Stromal cell of bone marrow (primary cell): ENCODE measurements around the gene HTT.

Experiments used
- DNase-seq: peaks from one replicate; pipeline ENCODE4 v3.0.0-alpha.2; 2012; ENCODE audit warnings: low read depth

The HTT gene

DNA sequence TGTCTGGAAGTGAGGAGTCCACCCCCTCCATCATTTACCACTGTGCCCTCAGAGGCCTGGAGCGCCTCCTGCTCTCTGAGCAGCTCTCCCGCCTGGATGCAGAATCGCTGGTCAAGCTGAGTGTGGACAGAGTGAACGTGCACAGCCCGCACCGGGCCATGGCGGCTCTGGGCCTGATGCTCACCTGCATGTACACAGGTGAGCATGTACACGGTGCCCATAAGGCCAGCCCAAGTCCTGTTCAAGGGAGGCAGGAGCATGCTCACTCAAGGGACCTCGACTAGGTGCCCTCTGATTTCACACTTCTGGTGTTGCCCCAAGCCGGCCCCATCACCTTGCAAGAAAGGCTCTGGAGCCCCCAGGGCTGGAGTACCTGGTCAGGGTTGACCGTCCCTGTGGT, 161.1 kb downstream of the HTT start:
- DNase-seq = no peak

DNA sequence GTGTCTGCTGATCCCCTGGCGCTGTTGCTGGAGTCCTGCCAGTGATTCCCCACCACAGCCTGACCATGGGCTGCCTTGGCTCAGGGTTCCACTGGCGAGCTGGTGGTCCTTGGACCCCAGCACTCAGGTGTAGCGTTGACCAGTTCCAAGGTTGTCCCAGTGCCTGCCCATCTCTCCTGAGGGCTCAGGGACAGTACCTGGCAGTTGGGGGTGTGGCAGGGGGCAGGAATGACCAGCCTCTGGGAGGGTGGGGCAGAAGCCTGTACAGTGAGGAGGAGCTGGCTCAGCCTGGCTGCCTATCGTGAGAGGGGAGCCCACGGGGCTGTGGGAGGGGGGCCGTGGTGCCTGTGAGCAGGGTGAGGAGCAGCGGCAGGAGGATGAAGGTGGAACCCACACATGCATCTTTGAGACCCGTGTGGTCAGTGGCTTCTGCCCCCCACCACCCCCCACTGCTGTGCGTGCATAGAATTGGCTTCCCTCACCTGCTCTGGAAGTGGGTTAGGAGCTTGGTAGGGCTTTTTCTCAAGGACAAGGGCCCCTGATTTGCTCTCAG, 161.9 kb downstream of the HTT start:
- no peak for DNase-seq

DNA sequence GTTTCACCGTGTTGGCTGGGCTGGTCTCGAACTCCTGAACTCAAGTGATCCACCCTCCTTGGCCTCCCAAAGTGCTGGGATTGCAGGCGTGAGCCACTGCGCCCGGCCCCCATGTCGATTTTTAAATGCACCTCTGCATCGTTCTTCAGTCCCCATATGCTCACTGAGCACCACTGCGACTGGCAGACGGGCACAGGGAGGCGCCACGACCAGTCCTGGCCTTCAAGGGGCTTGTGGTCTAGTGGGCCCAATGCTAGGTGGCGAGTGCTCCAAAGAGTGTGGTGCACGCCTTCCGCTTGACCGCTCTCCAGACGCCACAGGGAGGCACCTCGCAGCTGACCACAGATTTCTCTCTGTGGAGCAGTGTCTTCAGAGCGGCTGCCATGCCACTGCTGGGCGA, 162.8 kb downstream of the HTT start:
- no peak for DNase-seq

DNA sequence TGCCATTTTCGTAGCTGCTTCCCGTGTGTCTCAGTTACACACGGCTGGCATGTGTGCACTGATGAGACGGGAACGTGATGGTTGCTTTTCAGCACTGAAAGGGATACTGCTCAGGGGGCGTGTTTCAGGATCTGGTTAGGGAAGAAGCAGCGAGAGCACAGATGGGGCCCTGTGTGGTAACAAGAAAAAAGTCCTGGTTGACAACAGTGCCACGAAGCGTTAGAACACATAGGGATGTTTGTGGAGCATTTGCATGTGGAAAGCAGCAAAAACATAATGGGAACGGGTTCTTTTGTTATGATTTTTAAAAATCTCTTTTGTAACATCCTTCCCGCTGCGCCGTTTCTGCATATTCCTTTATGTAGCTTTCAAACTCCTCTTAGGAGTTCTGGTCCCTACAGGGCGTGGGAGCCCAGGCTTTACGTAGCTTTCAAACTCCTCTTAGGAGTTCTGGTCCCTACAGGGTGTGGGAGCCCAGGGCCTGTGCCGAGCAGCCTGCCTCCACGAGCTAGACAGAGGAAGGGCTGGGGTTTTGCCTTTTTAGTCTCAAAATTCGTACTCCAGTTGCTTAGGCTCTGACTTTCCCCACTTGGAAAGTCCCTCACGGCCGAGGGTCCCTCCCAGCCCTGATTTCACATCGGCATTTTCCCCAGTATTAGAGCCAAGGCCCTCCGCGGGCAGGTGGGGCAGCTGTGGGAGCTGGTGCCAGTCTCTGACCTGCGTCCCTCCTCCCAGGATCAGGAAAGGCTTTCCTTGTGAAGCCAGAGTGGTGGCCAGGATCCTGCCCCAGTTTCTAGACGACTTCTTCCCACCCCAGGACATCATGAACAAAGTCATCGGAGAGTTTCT, 163.5 kb downstream of the HTT start:
- no peak for DNase-seq

DNA sequence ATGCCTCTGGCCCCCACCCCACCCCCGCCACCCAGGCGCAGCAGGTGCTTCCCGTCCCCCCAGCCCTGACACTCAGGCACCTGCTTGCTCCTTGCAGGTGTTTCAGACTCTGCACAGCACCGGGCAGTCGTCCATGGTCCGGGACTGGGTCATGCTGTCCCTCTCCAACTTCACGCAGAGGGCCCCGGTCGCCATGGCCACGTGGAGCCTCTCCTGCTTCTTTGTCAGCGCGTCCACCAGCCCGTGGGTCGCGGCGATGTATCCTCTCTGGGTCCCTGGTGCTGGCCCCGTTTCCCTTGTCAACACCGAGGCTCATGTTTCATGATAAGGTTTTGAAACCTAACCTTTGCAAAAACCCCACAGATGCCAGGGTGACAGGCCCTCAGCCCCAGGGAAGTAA, 164.2 kb downstream of the HTT start:
- no peak for DNase-seq

DNA sequence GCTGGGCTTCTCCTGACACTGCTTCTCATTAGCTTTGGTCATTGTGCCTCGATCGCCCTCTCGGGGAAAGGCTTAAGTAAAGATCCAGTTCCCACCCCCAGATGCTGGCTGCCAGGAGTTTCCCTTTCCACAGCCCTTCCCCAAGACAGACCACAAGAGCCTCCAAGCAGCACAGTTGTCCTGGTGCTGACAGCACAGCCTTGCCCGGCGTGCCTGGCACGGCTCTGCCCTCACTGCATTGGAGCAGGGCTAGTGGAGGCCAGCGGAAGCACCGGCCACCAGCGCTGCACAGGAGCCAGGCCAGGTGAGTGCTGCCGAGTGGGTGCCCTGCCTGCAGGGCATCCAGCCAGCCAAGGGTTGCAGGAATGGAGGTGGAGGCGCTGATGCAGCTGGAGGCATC, 164.8 kb downstream of the HTT start:
- no peak for DNase-seq

DNA sequence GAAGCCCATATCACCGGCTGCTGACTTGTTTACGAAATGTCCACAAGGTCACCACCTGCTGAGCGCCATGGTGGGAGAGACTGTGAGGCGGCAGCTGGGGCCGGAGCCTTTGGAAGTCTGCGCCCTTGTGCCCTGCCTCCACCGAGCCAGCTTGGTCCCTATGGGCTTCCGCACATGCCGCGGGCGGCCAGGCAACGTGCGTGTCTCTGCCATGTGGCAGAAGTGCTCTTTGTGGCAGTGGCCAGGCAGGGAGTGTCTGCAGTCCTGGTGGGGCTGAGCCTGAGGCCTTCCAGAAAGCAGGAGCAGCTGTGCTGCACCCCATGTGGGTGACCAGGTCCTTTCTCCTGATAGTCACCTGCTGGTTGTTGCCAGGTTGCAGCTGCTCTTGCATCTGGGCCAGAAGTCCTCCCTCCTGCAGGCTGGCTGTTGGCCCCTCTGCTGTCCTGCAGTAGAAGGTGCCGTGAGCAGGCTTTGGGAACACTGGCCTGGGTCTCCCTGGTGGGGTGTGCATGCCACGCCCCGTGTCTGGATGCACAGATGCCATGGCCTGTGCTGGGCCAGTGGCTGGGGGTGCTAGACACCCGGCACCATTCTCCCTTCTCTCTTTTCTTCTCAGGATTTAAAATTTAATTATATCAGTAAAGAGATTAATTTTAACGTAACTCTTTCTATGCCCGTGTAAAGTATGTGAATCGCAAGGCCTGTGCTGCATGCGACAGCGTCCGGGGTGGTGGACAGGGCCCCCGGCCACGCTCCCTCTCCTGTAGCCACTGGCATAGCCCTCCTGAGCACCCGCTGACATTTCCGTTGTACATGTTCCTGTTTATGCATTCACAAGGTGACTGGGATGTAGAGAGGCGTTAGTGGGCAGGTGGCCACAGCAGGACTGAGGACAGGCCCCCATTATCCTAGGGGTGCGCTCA, 165.8 kb downstream of the HTT start:
- DNase-seq = no peak

DNA sequence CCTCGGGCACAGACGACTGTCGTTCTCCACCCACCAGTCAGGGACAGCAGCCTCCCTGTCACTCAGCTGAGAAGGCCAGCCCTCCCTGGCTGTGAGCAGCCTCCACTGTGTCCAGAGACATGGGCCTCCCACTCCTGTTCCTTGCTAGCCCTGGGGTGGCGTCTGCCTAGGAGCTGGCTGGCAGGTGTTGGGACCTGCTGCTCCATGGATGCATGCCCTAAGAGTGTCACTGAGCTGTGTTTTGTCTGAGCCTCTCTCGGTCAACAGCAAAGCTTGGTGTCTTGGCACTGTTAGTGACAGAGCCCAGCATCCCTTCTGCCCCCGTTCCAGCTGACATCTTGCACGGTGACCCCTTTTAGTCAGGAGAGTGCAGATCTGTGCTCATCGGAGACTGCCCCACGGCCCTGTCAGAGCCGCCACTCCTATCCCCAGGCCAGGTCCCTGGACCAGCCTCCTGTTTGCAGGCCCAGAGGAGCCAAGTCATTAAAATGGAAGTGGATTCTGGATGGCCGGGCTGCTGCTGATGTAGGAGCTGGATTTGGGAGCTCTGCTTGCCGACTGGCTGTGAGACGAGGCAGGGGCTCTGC, 166.5 kb downstream of the HTT start:
- DNase-seq = no peak

DNA sequence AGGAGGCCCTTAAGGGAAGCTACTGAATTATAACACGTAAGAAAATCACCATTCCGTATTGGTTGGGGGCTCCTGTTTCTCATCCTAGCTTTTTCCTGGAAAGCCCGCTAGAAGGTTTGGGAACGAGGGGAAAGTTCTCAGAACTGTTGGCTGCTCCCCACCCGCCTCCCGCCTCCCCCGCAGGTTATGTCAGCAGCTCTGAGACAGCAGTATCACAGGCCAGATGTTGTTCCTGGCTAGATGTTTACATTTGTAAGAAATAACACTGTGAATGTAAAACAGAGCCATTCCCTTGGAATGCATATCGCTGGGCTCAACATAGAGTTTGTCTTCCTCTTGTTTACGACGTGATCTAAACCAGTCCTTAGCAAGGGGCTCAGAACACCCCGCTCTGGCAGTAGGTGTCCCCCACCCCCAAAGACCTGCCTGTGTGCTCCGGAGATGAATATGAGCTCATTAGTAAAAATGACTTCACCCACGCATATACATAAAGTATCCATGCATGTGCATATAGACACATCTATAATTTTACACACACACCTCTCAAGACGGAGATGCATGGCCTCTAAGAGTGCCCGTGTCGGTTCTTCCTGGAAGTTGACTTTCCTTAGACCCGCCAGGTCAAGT, 167.5 kb downstream of the HTT start:
- DNase-seq = no peak

DNA sequence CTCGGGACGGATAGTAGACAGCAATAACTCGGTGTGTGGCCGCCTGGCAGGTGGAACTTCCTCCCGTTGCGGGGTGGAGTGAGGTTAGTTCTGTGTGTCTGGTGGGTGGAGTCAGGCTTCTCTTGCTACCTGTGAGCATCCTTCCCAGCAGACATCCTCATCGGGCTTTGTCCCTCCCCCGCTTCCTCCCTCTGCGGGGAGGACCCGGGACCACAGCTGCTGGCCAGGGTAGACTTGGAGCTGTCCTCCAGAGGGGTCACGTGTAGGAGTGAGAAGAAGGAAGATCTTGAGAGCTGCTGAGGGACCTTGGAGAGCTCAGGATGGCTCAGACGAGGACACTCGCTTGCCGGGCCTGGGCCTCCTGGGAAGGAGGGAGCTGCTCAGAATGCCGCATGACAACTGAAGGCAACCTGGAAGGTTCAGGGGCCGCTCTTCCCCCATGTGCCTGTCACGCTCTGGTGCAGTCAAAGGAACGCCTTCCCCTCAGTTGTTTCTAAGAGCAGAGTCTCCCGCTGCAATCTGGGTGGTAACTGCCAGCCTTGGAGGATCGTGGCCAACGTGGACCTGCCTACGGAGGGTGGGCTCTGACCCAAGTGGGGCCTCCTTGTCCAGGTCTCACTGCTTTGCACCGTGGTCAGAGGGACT, 168.8 kb downstream of the HTT start:
- DNase-seq = no peak

DNA sequence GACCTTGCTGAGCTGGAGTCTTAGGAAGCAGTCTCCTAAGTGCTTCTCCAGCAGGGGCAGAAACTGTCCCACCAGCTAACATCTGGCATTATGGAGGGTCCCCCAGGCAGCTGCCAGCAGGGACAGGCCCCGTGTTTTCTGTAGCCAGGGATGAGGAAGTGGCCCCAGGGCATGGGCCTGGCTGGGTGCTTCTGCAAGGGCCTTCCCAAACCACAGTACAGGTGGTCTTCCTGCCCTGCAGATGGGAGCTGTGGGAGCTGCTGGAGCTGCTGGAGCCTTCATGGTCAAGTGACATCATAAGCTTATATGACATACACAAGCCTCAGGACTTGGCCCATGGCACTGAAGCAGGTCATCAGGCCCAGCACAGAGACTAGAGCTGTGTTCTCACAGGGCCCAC, 169.5 kb downstream of the HTT start:
- DNase-seq = no peak

DNA sequence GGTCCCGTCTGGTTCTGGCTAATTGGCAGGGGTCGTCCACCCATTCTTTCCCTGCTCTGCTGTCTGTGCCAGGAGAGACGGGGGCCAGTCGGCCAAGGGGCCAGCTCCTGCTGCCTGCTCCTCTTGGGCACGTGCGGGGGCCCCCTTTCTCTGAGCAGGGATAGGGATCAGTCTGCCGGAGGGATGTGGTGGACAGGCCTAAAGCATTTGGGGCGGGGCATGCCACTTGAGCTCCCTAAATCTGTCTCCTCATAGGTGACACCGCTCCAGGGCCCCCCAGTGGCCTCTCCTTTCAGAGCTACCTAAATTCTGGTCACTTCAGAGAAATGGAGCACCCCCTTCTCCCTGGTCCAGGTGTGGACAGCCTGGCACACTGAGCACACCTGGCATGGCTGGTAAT, 170.3 kb downstream of the HTT start:
- no peak for DNase-seq

DNA sequence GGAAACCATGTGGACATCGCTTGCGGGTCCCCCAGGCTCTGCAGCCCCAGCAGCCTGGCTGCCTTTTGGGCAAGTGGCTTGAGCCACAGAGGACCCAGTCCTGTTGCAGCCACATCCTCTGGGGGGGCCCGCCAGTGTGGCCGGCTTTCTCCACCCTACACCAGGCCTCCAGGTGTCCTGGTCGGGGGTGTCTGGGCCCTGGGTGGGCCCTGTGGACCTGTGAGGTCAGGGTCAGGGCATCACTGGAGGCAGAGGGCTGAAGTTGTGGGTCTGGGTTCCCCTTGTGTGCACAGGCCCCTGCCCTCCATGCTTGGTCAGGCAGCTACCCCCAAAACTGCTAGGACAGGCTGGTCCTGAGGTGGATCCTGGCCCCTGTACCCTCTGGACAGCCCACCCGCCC, 171.2 kb downstream of the HTT start:
- no peak for DNase-seq

DNA sequence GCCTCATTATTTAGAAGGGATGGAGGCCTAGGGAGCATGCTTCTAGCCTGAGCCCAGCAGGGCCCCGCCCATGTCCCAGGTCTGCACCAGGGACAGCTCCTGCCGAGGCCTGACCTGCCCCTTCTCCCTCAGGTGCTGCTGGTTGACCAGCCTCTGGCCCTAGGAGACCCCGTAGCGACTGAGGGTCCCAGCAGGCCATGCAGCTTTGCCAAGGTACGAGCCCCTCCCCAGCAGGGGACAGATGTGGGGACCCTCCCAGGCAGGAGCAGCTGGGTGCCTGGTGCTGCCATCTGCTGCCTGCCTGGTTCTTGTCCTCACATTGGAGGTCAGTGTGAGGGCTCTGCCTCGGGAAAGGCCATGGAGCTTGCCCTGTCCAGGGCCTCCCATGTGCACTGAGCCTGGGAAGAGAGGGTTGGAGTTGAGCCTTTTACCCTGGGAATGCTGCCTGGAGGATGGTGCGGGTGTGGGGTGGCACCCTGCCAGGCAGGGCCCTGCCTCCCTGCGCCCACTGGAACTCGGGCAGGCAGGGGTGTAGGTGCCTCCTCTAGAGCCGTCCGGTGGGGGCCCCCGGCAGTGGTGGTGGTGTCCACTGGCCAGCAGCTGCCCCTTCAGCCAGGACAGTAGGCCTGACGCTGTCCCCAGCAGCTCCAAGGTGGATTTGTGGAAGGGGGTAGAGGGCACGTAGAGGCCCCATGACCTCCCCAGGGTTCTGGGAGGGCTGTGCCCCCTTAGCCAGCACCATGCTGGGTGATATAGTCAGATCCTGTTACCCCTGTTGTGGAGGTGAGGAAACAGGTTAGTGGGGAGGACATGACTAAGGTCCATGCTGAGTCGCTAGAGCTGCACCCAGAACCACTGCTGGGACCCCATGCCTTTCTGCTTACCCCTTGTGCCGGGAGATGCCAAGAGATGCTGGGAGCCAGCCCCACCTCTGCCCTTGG, 172.2 kb downstream of the HTT start:
- no peak for DNase-seq

DNA sequence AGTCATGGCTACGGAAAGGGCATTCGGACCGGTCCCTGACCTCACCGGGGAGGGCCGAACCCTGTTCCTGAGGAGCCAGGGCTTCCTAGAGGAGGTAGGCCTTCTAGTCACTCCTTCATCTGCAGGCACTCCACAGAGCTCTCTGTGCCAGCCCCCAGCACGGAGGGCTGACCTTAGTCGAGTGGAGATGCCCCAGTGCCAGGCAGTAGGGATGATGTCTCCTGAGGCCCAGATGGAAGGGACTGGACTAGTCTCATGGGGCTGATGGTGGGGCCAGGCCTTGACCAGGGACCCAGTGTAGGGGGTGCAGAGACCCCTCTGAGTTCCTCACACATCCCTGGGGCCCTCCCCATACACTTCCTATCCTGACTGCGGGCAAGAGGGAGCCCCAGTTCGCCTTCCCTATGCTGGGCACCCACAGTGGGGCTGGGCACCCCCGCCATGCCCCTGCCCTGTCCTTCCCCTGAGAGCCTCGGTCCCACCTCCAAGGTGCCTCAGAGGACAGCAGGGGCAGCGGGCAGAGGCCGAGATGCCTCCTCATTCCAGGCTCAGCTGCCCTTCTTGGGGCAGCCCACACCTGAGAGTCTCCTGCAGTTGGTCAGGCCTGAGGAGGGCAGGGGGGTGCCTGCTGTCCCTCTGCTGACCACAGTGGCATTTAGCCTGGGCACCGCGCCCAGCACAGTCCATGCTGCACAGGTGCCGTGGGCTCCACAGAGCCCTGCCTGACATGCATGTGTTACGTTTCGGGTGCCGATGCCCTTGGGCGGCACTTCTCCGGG, 173.1 kb downstream of the HTT start:
- no peak for DNase-seq

DNA sequence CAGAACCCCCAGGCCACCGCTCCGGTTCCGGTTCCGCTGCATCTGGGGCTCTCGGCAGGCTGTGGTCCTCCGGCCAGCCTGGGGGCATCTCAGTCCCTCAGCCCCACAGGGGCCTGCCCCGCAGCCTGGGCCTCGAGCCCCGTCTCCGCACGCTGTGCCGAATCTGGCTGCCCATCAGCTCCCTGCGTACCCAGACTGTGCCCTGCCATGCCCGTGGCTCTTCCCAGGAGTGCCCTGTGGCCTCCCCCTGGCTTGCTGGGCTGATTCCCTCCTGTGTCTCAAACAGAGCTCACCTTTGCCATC, 173.6 kb downstream of the HTT start:
- DNase-seq = no peak

DNA sequence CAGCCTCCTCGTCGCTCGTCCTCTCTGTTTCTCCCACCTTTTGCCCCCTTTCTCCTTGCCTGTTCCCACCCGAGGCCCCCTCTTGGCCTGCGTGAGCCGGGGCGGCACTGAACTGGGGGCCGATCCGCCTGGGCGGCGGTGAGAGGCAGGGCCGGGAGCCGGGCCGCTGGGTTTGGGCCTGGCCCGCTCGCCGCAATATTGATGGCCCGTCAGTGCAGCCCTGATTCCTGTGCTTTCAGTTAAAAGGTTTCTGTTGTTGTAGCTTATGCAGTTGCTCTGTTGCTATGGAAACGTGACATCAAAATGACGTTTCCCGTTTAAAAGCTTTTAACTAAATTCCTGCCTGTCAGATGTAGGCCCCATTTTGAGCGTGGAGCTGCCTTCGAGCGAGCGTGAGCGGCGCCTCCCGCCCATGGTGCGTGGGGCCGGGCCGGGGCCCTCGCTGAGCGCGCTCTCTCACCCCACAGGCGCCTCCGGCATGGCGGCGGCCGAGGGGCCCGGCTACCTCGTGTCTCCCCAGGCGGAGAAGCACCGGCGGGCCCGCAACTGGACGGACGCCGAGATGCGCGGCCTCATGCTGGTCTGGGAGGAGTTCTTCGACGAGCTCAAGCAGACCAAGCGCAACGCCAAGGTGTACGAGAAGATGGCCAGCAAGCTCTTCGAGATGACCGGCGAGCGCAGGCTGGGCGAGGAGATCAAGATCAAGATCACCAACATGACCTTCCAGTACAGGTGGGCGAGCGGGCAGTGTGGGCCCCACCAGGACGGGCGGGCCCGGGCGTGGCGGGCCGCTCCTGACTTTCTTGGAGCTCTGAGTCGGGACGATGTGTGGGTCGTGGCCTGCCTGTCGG, 174.6 kb downstream of the HTT start, which contains the start of gene MSANTD1:
MSANTD1 (plus strand) TSS at position 349 of the 851 bp plus-strand sequence; CDS start at position 413, 64 bp downstream.
- peak; percentile 36 for DNase-seq

DNA sequence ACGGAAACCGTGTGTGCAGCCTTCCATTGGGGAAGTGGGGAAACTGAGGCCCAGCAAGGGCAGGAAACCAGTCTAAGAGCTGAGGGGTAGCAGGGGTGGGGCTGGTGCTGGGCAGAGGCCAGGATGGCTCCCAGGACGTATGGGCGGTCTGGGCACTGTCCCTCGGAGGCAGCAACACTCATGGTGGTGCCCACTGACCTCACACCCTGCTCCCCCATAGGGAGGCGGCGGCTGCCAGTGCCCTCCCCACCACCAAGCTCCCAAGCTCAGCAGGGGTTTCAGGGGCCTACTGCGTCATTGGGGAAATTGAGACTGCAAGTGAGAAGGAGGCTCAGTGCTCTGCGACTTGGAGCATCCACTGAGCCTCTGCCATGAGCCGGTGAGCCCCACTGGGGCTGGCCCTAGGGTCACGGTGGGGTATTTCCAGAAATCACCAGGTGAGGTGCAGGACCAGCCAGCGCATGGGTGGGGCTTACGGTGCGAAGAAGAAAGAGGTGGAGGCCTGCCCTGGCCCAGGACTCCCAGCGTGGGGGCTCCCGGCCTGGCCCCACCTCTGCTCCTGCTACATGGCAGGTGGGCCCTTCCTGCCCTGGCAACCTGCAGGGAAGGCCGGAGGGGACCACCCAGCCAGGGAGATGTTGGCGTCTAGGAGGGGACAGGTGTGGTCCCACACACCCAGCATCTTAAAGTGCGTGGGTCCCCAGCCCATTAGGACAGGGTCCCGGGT, 175.4 kb downstream of the HTT start:
- DNase-seq = no peak
